GM21717 (cell line): Measurements from ENCODE around the gene UQCC2.

Experiments used
- ATAC-seq: cut with Tn5 transposase; IDR thresholded peaks from one replicate; pipeline ENCODE4 v1.9.1; 2021; ENCODE audit warnings: mild to moderate bottlenecking, moderate library complexity; ENCODE audit not compliant: unreplicated experiment

Gene UQCC2

DNA sequence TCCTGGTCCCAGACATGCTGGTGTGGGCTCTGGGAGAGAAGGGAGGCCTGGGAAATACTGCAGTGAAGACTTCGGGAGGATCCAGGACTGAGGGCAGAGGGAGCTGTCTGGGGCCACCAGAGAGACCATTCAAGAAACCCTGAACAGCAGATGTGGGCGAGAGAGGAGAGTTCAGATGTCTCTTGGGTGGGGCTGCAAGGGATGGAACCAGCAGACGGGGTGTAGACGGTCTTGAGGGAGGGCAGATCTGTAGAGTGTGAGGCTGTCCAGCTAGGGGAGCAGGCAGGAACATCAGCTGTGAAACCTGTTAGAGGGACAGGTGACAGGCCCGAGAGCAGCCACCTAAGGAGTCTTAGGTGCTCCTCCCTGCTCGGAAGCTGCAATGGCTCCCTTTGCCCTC lies 51.5 kb downstream of the UQCC2 start:
- no peak for ATAC-seq

DNA sequence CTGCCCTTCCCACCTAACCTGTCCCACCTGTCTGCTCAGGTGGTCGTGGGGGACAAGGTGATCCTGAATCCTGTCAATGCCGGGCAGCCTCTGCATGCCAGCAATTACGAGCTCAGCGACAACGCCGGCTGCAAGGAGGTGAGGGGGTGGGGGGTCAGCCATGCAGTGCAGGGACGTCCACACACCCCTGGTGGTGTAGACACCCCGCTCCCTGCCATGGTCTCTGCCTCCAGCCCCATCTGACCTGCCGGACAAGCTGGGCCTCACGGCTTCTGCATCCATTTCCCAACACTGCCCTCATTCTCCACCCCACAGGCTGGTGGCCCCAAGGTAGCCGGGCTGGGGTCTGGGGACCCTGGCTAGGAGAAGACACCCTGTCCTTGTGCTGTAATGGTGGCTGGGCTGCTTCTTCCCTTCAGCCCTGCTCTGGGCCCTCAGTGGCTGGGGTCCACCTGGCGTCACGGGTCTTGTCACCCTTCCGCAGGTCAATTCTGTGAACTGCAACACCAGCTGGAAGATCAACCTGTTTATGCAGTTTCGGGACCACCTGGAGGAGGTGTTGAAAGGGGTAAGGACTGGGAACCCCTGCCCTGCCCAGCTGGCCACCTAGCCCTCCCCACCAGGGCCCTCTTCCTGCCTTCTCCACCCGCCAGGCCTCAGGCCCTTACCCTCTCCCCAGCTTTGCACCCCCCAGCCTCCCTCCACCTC lies 52.4 kb downstream of the UQCC2 start:
- ATAC-seq, result no peak

DNA sequence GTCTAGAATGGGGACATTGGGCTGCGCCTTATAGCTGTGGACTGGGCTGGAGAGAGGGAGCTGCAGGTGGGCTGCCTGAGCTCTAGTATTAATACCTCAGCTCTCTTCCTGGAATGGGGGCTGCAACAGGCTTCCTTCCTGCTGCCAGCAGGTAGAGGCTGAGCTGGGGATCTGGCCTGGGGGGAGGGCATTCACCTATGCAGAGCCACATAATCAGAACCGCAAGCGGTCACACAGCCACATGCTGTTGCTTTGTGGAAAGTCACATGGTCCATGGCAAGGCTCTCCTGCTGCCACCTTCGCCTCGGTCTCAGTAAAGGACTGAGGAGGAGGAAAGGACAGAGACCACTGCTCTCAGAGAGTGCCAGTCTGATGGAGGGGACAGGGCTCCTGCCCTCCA lies 54.7 kb downstream of the UQCC2 start:
- no peak for ATAC-seq

DNA sequence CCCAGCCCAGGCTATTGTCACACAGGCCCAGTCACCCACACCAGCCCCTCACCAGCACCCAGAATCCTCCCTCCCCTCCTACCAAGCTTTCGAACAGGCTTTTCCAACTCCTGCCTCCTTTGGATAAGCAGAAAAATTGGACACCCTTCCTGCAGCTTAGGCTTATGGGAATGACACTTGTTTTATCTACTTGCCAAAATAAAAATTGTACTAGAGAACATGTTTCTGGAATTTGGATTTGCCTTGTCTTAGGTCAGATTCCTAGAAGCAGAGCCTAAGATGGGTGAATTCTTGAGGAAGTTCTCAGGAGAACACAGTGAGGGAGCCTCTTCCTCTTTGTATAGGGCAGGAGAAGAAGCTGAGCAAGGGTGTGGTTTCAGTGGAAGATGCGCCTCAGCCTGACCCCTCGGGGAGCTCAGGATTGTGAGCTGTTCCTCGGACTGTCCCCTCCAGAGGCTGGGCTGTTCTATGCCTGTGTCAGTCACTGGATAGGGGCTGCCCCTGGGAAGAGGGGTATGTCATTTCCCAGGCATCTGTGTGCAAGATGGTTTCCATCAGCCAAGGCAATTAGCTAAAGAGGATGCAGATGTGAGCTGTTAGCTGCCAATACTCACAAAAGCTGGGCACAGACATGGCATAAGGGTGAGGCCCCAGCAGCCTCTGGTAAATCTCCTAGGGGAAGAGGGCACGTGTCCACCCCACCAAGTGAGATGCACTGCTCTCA lies 56.5 kb downstream of the UQCC2 start:
- no peak for ATAC-seq

DNA sequence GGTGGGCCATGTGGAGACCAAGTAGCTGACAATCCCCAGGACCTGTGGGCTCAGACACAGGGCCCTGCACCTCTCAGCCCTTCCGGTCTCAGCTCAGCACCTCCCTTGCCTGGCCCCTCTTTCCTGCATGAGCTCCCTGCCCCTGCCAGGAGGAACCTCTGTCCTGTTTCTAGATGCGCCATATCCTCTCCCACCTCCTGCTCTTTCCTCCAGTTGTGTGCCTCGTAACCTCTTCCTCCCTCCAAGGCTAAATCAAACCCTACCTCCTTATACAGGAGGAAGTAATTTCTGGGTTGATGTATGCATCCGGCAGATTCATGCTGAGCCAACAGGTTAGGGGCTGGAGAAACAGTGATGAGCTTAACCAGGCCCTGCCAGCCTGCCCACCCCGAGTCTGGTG lies 59.5 kb downstream of the UQCC2 start:
- no peak for ATAC-seq

DNA sequence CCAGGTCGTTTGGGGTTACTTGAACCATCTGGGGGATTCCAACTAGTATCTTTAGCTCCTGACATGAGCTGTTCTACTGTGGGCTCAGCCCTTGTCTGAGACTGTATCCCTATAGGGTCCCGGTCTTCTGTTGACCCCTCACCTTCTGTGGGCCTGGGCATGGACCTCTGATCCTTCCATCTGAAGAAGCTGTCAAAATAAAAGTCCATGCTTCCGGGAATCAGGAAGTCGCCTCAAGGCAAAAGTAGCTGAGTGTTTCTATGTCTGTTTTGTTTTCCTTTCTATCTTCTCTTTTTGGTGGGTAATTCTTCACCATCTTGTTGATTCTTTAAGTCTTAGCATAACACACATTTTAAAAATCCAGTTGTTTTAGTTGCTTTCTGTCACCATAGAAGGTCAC lies 60.1 kb downstream of the UQCC2 start:
- ATAC-seq, result no peak
